HG03558 (cell line): ENCODE measurements around the gene DDB1.

Experiments used
- ATAC-seq: cut with Tn5 transposase; IDR thresholded peaks from one replicate; pipeline ENCODE4 v1.9.1; 2021; ENCODE audit warnings: moderate number of reproducible peaks; ENCODE audit not compliant: unreplicated experiment; ENCODE audit errors: extremely low read depth

Gene DDB1

DNA sequence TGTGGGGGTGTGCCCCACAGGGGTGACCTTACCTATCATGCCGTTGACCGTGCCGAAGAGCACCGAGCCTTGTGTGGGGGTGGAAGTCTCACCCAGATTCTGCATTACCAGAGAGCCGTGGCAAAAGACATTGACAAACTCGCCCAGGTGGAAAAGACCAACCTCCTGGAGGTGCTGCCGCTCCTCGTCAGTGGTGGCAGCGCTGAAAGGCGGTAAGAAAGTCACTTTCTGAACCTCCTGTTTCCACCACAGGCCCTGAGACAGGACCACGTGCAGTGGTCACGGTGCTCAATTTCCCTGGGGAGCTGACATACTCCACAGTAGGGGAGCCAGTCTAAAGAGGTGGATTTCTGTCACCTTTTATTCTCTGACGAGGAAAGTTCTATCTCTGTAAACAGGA is 30.4 kb downstream of the DDB1 start:
- ATAC-seq, result no peak

DNA sequence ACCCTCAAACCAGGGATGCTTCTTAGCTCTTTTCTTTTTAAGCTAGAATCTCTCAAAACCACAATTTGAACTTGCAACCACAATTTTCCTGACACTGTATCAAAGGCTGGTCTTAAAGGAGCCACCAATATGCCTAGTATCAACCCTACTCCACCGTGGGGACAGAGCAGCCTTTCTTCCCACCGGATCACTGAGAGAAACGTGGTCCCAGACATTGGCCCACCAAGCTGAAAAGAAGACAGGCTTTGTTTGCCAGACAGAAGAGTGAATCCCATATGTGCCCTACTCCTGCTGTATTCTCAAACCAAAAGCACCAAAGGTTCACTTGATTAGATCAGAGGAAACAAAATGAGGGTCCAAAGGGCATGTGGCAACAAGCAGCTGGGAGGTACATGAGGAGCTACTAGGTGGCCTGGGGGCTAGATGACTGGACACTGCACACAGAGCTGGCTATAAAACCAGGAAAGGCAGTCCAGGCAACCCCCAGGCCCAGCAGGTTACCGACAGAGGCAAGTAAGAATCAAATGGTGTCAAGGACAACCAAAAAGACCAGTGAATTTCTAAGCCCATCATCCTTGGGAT is 34.2 kb downstream of the DDB1 start:
- ATAC-seq, result no peak

DNA sequence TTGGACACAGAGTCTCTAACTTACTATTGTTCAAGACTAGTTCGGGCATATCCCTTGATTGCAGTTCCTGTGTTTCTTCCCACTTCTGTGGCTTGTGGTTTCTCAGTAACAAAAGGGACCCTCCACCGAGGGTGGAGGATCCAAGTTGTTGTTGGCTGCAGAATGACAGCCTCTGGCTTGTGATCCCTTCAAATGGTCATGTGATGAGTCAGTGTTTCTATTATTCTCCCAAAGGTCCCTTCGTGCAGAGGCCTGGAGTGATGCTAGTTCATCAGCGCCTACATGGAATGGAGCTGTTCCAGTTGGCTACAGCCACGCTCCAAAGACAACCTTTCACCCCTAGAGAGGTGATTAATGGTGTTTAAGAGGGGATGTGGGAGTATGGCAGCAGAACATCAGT is 35.2 kb downstream of the DDB1 start:
- no peak for ATAC-seq

DNA sequence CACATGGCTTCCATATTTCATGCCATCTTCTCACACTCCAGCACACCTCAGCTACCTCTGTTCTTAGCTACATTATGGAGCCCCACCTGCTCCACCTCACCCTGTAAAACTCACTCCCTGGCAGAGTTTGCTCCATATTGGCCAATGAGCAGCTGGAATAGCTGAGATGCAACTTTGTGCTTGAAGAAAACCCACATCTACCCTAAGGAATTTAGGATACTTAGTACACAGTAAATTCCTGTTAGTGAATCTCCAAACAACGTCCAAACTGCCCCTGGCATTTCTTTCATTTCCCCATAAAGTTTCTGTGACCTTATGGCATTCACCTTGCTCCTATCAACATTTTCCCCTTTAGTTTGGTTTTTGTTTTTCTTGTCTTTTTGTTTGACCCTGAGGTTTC is 35.6 kb downstream of the DDB1 start:
- ATAC-seq, result no peak

DNA sequence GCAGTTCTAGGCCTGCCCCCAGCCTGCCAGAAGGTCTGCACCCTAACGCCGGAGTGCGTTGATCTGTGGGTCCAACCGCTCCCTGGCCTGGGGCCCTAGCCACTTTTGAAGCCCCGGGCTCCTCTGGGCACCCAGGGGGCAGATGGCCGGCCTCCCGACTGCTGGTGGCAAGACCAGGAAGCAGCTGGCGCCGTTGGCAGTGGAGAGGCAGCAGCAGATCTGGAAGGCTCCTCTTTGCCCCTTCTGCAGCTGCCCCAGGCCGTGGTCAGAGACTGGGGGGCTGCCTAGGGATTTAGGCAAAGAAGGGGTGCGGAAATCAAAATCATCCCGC is 37.3 kb downstream of the DDB1 start:
- no peak for ATAC-seq

DNA sequence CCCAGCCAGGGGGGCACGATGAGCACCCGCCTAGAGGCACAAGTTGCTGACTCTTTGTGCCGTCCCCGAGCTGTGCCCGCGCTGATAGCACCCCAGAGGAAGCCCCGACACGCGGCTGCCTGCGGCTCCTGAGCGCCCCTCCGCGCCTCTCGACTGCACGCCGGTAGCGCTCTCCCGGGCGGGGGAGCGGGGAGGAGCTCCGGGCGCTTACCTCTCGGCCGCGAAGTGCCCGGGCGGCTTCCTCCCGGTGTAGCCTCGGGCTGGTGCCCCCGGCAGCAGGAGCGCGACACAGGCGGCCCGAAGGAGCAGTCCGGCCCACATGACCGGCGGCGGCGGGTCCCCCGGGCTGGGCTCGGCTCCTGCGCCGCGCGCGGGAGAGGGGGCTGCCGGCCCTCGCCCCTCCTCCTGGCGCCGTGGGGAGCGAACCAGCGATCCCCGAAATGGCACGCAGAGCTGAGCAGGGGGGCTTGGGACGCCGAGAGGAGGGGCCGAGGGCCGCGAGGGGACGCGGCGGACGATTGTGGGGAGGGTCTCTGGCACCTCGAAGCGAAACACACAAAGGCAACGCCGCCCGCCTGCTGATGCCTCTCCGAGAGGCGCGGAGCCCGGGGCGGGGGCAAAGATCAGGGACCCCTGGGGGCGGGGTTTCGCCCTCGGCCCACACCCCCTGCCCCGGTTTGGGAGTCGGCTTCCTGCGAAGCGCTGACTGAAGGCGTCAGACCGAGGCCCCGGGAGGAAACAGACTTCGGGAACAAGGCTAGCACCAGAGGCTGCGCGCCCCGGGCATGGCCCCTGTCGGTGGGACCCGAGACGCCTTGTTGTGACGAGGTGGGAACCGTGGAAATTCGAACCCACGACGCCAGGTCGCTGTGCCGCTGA is 37.9 kb downstream of the DDB1 start, which contains the start of gene VWCE:
Gene VWCE (minus strand): TSS at position 600 of the 879 bp plus-strand sequence. CDS start 279 bp downstream, at position 321.
- peak; percentile 60 for ATAC-seq

DNA sequence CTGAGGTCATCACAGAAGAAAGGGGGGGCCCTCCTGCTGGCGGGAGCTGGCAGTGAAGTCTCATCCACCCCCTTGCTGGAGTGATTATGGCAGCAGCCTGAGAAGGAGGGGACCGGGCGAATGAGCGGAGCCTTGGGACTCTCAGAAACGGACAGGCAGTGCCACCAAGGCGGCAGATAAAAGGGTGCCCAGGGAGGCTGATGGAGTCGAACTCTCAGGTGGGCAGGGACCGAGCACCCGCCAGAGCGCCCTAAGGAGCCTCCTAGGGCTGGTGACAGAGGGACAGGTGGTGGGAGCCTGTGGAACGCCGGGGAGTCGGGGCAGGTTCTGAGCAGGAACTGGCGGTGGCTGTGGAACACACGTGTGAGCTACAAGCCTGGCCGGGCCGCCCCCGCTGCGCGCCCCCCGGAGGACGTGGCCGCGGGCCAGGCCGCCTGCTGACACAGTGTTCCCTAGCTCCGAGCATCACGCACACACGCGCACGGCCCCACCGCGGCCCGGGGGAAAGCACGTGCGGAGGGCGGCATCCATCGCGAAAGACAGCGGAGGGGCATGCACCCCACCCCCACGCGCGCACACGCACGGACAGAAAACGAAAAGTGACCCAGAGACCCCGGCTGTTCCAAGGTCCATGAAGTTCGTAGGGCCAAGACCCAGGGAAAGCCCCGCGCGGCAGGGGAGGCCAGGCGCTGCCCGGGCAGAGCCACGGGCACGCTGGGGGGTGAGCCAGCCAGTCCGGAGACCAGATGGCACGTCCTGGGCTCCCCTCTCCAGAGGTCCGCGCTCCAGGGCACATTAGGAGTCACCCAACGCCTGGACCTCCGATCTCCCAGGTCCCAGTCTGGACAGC is 38.8 kb downstream of the DDB1 start:
- peak; percentile 16 for ATAC-seq

DNA sequence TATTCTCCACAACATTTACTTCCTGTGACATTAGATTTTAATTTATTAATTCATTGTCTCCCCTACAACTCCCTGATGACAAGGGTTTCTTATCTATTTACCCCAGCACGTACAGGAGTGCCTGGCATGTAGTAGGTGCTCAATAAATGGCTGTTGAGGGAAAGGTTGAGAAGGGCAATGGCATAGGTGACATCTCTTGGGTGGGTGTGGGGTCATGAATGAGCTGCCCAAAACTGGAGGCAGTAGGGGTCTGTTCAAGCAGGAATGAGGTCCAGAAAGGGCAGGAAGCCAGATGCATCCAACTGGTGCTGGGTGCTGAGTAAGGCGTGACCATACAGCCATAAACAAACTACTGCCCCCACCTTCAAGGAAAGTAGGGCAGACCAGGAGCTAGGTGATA is 40.5 kb downstream of the DDB1 start:
- ATAC-seq, result no peak

DNA sequence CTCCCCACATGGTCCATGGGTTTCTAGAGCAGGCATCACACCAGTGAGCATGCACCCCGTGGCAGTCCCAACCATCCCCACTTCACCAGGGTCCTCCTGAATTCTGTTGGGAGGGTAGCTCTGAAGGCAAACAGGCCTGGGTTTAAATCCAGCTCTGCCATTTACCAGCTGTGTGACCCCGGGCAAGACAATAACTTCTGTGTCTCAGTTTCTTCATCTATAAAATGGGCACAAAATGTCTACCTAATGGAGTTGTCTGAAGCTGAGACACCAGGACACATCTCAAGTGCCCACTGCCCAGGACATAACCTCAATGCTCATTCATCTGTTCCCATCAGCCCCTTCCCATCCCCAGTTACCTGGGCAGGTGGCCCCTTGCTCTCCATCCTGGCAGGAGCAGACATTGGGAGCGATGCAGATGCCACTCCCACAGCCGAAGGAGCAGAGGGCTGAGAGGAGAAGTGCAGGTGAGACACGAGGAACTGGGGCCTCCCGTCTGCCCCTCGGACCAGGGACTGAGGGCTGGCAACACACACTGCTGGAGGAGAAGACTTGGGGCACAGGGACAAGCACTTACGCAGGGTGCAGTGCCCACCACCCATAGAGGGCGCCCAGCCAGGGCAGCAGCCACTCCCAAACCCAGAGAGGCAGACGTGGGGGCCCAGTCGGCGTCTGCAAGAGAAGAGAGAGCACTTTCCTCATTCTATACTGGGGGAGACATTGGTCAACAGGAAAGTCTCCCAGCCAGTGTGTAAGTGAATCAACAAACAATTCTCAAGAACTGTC is 41.8 kb downstream of the DDB1 start:
- ATAC-seq, result no peak

DNA sequence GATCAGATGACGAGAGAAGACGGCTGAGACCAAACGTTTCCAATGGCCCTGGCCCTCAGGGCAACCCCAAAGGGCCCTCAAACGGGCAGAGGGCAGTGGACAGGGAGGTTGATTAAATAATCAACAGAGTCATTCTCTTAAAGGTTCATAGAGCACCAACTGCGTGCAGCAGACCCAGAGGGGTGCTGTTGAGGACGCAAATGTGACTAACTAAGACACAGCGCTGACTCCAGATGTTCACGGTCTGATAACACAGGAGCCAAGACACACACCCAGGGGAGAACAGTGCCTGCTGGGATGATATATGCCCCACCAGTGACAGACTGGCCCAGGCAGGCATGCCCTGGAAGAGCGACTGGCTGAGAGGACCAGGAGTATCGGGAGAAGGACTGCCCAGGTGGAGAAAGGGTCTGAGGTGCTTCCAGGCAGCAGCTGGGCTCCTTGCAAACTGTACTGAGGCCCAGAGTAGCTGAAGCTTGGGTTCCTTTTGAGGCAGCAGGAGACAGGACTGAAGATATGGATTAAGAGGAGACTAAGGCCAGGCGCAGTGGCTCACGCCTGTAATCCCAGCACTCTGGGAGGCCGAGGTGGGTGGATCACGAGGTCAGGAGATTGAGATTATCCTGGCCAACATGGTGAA is 45.4 kb downstream of the DDB1 start:
- no peak for ATAC-seq

DNA sequence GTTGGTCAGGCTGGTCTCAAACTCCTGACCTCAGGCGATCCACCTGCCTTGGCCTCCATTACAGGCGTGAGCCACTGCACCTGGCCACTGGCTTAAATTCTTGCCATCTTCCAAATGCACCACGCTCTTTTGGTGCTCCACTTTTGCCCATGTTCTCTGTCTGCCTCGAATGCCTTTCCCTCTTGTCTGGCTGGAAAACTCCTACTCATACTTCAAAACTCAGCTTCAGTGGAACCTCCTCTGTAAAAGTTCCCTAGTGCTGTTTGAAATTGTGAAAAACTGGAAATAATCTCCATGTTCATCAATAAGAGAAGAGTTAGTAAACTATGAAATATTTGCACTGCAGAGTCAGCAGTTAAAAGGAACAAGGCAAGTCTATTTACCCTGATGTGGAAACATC is 49.3 kb downstream of the DDB1 start:
- no peak for ATAC-seq

DNA sequence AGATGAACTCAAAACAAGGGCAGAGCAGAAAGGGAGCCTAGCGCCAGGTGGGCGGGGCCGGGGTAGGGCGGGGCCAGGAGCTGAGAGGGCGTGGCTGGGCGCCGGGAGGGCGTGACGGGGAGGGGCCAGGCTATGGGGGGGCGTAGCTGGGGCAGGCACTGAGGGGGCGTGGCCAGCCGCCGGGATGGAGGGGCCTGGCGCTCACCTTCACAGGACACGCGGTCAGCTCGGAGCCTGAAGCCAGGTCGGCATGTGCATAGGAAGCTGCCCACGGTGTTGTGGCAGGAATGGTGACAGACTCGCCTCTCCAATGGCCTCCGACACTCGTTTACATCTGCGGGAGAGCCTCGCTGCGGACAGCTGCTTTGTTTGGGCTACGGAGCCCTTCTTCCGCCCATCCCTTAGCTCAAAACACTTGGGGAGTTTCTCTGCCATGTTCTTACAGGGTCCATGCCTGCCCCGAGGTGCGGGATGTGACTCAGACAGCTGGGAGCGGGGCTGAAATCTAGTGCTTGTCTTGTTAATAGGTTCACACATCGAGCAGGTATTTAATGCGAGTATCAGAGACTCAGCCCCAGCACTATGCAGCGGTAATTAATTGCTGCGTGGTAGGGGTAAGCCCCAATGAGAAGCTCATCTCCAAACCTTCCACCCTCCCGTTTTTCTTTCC is 51.2 kb downstream of the DDB1 start:
- ATAC-seq, result no peak

DNA sequence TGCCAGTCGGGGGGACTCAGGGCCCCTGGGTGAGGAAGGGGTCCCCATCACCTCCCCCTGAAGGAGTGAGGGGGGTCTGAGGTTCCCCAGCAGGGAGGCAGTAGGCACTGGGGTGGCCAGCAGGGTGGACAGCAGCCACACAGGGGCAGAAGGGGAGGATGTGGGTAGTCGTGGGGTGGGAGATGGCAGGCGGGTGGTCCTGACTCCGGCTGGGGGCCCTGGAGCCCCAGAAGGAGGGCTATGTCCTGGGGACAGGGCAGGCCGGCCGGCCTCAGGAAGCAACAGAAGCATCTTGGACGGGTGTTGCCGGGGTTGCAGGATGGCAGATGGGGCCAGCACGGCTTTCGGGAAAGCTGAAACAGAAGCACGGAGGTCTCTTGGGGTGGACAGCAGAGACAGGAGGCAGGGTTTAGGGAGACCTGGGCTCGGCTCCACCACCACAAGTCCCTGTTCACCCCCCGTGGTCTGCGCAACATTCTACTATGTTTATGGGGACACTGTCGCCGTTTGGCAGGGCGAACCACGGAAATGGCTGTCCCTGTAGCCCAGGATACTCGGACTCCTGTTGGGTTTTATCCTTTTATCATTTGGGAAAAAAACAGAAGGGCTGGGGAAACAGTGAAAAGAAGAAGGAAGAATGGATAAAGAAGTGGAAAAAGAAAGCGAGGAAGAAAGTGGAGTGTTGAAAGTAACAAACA is 51.9 kb downstream of the DDB1 start:
- ATAC-seq, result no peak

DNA sequence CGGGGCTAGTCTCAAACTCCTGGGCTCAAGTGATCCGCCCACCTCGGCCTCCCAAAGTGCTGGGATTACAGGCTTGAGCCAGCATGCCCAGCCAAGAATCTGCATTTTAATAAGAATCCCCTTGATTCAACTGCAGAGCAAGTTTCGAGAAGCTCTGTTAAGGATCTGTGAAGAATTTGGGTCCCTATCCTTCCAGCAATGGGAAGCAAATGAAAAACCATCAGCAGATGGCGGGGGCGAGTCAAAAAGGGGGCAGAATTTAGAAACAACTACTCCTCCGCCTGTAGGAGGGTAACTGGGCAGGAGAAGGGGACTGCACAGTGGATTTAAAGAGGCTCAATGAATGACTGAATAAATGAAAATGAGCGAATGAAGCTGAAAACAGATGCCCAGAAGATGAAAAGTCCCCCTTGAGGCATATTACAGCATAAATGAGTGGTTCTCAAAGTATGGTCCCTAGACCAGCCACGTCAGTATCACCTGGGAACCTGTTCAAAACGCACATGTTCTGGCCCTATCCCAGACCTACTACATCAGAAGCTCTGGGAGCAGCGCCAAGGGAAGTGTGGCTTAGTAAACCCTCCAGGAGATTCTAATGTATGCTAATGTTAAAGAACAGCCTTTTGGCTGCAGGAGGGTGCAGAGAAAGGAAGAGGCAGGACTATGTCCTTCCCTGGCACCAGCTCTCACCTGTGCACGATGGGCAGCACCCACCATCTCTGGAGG is 52.8 kb downstream of the DDB1 start:
- ATAC-seq, result no peak

DNA sequence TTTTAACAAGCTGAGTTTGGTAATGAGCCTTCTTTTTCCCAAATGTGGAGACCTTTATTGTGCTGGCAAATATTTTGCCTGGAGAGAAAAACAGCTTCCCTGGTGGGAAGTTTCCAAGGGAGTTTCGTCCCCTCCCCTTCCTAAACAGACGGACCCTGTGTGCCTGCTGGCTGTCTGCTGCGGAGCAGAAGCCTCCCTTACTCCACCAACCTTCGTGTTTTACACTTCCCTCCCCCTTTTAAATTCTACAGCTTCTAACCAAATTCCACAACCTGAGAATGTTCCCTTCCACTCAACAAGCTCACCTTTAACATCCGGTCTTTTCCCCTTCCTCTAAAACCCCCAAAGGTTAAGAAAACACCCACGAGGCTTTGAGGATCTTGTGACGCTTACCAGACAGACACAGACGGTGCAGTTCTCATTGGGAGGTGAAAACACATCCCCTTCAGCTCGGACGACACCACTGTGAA is 54.9 kb downstream of the DDB1 start:
- no peak for ATAC-seq

DNA sequence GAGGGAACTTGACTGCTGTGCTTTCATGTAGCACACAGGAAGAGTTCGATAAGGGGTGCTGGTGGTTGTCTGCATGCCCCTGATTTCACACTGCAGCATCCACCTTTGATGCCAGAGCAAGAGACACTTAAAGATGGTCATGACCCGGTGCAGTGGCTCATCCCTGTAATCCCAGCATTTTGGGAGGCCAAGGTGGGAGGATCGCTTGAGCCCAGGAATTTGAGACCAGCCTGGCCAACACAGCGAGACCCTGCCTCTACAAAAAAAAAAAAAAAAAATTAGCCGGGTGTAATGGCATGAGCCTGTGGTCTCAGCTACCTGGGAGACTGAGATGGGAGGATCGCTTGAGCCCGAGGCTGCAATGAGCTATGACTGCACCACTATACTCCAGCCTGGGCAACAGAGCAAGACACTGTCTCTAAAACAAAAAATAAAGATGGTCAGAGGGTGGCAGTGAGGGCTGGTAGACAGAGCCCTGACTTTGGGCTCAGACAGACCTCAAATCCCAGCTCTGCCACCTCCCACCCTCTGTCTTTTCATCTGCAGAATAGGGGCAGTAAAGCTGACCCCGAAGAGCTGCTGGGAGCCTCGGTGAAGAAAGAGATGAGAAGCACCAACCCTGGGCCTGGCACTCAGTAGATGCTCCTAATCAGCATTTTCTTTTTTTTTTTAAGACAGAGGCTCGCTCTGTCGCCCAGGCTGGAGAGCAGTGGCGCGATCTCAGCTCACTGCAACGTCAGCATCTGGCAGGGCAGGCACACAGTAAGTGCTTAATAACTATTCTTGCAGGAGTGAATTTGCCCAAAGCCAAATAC is 55.5 kb downstream of the DDB1 start:
- ATAC-seq, result no peak

DNA sequence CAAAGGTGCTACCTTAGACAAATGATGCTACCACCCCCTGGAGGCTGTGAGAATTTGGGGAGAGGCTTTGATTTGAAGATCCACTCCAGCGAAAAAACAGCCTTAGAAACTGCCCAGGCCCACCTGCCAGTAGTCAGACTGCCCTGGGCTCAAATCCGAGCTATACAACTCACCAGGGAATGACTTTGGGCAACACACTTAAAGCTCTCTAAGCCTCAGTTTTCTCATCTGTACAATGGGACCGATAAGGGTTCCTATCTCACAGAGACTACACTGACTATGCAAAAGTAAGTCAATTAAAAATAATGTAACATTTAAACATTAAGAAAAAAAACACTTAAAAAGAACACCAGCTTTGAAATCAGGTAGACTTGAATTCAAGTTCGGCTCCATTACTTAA is 57.7 kb downstream of the DDB1 start:
- ATAC-seq, result no peak
